ENCODE results near the gene CHAD.
"Not testable (repeated sequence)": the region's sequence is repeated elsewhere in the genome, so short reads cannot be mapped to it uniquely, and the experiment has no call there.

- not testable (repeated sequence) for TF ChIP-seq CTCF, EP300 (IDR thresholded peaks at IDR 0.05)
Measured at GRCh38 chr17:50475775-50476544, 7.3 kb upstream of the CHAD start.

Measured in sigmoid colon (tissue), 4 donors.